C4-2B (cell line): ENCODE measurements around the gene EDDM13.

Experiments used
- H3K27ac ChIP-seq: fragments of 450-650 bp; 2 replicates; pipeline ENCODE4 v1.5.1; 2017
- CTCF ChIP-seq: fragments of 450-650 bp; conservative IDR thresholded peaks from 2 replicates; pipeline ENCODE4 v1.5.1; 2017; ENCODE audit warnings: mild to moderate bottlenecking
- ZFX ChIP-seq: fragments of 450-650 bp; IDR thresholded peaks from 2 replicates; pipeline ENCODE4 v1.6.1; 2017

The EDDM13 gene

GRCh38 chr19:56271151-56271550 is 1.4 kb upstream of the EDDM13 start:
- H3K27ac ChIP-seq = no peak overlapping the region
- TF ChIP-seq ZFX (no peak), CTCF (no peak)

GRCh38 chr19:56273563-56274117 is 1.1 kb downstream of the EDDM13 start:
- H3K27ac ChIP-seq = no peak overlapping the region
- TF ChIP-seq CTCF (no peak), ZFX (no peak)

DNA sequence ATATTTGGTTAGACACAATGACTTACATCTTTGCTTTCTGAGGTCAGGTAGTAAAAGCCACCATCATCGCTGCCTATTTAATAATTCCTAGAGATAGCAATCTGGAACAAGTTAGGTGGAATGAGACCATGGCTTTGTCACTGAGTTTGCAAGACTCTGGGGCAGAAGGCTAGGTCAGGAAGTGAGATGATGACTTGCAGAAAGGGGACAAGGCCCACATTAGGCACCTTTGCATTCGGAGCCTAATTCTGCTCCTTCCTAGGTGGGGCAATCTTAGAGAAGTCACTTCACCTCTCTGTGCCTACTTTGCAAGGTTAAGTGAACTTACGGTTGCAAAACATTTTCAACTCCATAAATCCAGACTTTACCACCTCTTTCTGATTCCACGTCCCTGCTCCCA is 10.3 kb downstream of the EDDM13 start:
- TF ChIP-seq CTCF (no peak), ZFX (no peak)
- H3K27ac ChIP-seq = no peak overlapping the region

DNA sequence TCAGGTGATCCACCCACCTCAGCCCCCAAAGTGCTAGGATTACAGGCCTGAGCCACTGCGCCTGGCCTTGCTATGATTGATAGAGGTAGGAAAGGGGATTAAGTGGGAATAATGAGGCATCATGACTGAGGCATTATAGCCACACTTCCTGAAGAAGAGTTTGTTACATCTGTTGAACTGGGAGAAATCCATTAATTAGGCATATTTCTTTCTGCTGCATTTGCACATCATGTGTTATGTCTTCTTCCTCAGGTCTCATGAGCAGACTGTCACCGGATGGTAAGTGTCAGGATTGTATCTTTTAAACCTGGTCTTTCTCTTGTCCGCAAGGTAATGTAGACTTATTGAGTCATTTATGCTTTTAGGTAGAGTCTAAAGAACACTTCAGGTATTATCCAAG is 12.2 kb downstream of the EDDM13 start:
- no peak overlapping the region for H3K27ac ChIP-seq
- no peak for TF ChIP-seq ZFX
- no peak for TF ChIP-seq CTCF

DNA sequence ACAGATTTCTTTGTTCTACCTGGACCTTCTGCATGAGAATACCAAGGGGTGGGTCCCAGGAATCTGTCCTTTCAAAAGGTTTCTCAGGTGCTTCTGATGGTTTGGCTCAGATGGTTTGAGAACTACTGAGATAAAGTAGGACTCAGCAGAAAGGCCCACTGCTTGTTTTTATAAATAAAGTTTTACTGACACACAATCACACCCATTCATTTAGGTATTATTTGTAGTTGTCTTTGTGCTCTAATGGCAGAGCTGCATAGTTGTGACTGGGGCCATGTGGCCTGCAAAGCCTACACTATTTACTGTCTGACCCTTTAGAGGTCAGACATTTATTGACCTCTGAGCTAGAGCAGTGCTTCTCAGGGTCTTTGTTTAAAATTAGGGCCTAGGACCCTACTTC is 17.6 kb downstream of the EDDM13 start:
- TF ChIP-seq ZFX = no peak
- TF ChIP-seq CTCF = no peak
- H3K27ac ChIP-seq = no peak overlapping the region

GRCh38 chr19:56291867-56292266 is 19.3 kb downstream of the EDDM13 start:
- H3K27ac ChIP-seq = no peak overlapping the region
- no peak for TF ChIP-seq CTCF
- no peak for TF ChIP-seq ZFX

DNA sequence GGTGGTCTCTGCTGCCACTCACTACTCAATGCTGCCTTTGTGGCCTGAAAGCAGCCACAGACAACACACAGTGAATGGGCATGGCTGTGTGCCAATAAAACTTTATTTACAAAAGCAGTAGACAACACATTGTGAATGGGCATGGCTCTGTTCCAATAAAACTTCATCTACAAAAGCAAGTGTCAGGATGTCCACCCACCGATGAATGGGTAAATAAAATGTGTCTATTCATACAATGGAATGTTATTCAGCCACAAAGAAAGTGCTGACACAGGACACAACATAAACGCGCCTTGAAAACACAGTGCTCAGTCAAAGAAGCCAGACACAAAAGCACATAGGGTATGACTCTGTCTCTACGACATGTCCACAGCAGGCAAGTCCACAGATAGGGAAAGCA is 22.0 kb downstream of the EDDM13 start:
- H3K27ac ChIP-seq = no peak overlapping the region
- TF ChIP-seq ZFX (no peak), CTCF (no peak)
